GM18517 (cell line): Measurements from ENCODE around the gene S100A4.
"Not testable (repeated sequence)": the region's sequence is repeated elsewhere in the genome, so short reads cannot be mapped to it uniquely, and the experiment has no call there.

Experiments
- ATAC-seq: cut with Tn5 transposase; IDR thresholded peaks from one replicate; pipeline ENCODE4 v1.9.1; 2021; ENCODE audit warnings: mild to moderate bottlenecking, moderate library complexity; ENCODE audit not compliant: unreplicated experiment

S100A4 gene

DNA sequence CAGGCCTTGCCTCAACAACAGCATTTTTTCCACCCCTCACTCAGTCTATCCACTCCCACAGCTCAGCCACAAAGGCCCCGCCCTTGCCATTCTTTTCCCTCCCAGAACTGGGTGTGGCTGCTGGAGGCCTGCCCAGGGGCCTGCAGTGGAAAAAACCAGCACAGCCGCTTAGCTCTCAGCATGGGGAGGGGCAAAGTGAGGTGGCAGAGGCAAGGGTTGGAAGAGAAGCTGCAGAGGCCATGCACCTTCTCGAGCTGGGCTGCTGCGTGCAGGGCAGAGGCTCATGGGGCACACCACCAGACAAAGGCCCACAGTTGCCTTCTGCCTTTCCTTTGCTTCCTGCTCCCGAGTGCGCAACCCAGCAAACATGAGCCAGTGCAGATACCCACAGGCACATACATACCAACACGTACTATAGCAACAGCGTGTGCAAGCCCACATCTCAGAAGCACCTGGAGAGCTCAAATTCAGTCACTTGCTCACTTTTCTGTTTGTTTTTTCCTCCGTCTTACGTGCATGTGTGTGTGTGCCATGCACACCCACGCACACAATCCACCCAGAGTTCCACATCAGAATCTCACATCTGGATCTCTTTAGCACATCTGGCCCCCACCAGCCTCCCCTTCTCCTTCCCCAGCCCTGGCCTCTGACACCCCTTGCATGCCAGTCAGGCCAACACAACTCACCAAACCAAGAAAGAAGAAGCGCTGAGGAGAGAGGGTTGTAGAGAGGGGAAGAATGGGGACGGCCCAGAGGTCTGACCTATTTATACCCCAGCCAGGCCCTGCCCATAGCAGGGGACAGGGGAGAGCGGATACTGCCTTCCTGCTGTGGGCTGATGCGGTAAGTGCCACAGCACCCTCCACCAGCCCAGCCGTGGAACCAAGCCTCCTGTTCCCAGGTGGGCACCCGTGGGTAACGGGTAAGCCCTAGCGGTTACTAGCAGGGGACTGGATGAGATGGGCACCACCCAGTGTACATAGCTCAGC, at the start of gene S100A4:
TSS of gene S100A4 (minus strand) at position 740 of the 989 bp plus-strand sequence. CDS start 1,012 bp downstream, outside the sequence.
- ATAC-seq, result peak; percentile 67

DNA sequence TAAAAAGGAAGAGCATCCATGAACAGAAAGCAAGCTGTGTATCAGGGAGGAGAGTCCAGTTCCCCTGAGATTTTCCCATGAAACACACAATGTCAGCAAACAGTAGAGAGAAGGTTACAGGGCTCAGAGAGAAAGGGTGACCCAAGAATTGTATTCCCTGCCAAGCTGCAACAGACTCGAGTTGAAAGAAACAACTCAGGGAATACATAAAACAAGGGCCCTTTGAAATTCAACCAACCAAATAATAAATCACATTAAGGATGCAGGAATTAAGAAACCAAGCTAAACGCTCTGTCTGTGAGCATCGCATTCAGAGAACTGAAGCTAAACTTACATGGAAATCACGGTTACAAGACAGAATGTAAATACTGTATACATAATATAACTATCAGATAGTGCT, 47.1 kb upstream of the S100A4 start:
- no peak for ATAC-seq

DNA sequence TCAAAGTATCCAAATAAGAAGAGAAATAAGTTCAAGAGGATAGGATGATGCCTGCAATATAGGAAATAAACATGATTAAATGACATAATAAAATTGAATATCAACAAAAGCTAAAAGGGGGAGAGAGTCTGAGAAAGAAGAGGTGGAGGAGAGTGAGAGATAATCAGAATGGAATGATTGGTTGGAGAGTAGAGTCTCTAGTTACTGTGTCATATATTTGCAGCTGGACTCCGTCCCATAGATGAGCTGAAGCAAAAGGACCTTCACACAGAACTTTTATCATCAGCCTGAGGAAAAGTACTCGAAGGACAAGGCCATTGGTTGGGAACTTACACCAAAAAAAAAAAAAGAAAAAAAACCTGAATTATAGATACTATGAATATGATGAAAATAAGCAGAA, 42.9 kb upstream of the S100A4 start:
- ATAC-seq, result no peak

DNA sequence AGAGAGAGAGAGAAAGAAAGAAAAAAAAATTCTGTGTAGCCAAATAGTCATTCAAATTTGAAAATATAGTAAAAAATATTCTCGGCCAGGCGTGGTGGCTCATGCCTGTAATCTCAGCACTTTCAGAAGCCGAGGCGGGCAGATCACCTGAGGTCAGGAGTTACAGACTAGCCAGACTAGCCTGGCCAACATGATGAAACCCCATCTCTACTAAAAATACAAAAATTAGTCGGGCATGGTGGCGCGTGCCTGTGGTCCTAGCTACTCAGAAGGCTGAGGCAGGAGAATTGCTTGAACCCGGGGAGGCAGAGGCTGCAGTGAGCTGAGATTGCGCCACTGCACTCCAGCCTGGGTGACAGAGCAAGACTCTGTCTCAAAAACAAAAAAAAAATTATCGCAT, 42.4 kb upstream of the S100A4 start:
- ATAC-seq, result not testable (repeated sequence)

DNA sequence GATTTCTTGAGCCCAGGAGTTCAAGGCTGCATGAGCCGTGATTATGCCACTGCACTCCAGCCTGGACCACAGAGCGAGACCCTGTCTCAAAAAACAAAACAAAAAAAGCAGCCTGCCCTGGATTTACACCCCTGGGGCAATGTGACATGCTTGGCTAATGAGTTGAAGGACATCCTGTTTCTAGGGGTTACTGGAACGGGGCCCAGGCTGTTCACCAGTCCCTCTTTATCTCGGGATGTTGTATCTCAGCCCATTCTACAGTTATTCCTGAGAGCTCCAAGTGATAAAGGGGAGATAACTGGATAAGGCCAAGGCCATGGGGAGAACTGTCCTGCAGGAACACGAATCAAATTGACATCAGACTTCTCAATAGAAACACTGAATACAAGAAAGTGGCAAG, 41.7 kb upstream of the S100A4 start:
- ATAC-seq, result no peak

DNA sequence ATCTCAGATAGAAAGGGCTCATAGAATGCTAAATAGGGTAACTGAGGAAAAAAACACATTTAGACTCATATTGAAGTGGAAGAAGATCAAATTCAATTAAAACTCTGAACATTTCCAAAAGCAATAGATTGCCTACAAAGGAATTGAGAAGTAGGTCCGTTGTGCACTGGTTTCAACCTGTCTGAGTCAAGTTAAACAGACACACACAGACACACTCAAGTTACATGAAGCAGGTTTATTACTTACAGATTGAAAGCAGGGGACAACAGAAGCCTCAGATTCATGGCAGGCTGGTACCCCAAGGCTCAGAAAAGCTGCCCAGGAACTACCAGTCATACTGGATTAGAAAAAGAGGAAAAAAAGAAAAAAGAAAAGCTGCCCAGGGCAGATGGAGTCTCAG, 40.7 kb upstream of the S100A4 start:
- no peak for ATAC-seq

DNA sequence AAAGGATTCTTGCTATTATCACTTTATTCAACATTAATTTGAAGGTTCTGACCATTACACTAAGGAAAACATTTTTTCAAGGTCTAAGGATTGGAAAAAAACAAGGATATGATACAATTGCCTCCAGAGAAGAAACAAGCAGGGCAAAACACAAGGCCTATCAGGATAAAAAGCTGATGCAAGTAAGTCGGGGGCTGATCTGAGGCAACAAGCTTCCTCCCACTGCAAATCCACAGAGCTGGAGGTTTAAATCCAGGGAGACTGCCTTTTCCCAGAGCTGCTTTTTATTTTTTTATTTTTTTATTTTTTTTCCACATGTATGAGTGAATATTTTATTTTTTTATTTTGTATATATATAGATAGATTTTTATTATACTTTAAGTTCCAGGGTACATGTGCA, 39.4 kb upstream of the S100A4 start:
- no peak for ATAC-seq

DNA sequence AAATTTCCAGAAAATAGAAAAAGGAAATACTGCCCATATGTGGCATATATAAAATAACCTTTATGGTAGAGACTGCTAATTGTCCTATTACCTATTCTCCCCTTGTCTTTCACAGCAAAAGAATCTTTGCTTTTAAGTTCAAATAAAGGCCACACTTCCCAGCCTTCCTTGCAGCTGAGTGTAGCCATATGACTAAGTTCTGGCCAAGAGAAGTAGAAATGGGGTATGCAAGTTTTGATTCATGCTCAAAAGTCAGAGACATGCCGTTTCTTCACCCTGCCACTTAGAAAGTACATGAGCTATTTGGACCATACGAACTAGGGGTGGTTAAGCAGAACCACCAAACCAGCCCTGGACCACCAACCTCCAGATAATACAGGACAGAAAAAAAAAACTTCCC, 38.4 kb upstream of the S100A4 start:
- no peak for ATAC-seq

DNA sequence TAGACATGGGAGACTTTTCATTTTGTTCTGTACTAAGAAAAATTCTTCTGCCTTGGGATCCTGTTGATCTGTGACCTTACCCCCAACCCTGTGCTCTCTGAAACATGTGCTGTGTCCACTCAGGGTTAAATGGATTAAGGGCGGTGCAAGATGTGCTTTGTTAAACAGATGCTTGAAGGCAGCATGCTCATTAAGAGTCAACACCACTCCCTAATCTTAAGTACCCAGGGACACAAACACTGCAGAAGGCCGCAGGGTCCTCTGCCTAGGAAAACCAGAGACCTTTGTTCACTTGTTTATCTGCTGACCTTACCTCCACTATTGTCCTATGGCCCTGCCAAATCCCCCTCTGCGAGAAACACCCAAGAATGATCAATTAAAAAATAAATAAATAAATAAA, 37.9 kb upstream of the S100A4 start:
- ATAC-seq, result not testable (repeated sequence)

DNA sequence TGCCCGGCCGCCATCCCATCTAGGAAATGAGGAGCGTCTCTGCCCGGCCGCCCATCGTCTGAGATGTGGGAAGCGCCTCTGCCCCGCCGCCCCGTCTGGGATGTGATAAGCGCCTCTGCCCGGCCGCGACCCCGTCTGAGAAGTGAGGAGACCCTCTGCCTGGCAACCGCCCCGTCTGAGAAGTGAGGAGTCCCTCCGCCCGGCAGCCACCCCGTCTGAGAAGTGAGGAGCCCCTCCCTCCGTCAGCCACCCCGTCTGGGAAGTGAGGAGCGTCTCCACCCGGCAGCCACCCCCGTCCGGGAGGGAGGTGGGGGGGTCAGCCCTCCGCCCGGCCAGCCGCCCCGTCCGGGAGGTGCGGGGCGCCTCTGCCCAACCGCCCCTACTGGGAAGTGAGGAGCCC, 37.2 kb upstream of the S100A4 start:
- not testable (repeated sequence) for ATAC-seq

DNA sequence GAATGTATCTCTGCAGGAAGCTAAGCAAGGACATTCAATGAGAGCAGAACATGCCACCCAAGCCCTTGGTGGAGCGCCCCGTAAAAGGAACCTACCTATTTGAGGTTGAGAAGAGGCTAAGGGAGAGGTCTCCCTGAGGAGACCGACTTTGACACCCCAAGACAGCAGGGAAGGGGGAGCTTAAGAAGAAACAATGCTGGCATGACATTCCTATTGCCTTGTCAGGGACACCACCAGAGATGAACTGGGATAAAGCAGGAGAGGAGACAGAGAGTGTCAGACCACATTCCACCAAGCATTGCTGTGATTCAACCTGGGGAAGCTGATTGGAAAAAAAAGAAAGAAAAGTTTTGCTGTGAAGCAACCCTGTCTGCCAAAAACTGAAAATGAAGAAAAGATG, 33.3 kb upstream of the S100A4 start:
- ATAC-seq, result no peak

DNA sequence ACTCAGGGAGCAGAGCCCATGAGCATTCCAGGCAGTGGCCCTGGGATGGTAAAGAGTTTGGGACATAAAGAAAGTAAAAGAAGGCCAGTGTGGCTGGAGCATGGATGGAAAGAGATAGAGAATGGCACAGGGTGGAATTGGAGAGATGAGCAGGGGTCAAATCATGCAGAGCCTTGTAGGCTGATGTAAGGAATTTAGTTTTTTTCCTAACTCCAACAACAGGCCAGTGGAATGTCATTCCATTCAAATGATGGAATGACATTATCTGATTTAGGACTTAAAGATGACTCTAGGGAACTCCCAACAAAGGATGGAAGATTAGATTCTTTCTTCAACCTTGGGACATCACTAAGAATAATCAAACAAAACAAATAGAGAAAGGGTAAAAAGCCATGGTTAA, 32.9 kb upstream of the S100A4 start:
- ATAC-seq, result no peak

DNA sequence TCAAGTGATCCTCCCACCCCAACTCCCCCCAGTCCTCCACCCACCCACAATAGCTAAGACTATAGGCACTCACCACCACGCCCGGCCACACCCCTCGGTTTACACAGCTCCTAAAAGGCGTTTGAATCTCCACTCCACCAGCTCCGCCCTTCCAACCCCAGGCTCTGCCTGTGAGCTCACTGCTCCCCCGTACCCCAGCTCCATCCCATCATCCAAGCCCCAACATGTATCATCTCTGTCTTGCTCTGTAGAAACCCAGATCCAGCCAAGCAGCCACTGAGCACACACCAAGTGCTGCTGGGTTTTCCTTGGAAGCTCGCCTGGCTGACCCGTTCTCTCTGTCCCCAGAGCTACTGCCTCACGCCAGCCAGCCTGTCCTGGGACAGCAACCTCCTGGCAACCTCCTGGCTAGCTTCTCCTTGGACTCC, 32.0 kb upstream of the S100A4 start:
- ATAC-seq, result no peak

DNA sequence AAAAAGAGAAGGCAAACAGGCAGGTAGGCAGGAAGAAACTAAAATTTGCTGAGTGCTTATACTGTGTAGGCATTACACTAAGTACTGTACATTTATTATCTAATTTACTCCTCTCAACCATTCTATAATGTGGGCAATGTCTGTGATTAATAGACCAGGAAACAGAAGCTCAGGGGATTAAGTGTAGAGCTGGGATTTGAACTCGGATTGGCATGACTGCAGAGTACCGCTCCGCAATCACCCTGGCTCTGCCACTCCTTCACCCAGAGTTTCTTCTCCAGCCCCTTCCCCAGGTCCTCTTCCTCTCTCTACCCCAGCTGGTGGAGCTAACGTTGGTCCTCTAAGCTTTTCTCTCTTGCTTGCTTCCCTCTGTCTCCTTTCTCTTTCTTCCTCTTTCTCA, 31.5 kb upstream of the S100A4 start:
- no peak for ATAC-seq

DNA sequence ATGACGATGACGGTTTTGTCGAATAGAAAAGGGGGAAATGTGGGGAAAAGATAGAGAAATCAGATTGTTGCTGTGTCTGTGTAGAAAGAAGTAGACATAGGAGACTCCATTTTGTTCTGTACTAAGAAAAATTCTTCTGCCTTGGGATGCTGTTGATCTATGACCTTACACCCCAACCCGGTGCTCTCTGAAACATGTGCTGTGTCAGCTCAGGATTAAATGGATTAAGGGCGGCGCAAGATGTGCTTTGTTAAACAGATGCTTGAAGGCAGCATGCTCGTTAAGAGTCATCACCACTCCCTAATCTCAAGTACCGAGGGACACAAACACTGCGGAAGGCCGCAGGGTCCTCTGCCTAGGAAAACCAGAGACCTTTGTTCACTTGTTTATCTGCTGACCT, 29.9 kb upstream of the S100A4 start:
- ATAC-seq, result not testable (repeated sequence)

DNA sequence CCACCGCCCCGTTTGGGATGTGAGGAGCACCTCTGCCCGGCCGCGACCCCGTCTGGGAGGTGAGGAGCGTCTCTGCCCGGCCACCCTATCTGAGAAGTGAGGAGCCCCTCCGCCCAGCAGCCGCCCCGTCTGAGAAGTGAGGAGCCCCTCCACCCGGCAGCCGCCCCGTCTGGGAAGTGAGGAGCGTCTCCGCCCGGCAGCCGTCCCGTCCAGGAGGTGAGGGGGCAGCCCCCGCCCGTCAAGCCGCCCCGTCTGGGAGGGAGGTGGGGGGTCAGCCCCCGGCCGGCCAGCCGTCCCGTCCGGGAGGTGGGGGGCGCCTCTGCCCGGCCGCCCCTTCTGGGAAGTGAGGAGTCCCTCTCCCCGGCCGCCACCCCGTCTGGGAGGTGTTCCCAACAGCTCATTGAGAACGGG, 29.5 kb upstream of the S100A4 start:
- not testable (repeated sequence) for ATAC-seq

DNA sequence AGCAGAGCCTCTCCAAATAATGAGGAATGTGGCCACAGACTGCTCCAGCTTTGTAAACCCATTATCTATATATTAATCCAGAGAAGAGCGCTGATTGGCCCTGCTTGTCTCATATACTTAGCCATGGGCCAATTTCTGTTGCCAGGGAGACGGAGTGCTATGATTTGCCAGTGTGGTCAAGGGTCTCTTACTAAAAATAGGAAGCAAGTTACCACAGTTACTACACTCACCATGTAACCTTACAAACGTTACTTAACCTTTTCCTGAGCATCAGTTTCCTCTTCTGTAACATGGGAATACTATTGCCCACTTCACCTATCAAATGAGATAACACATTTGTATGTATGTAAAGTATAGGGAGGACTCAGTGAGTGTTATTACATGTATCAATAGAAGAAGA, 27.7 kb upstream of the S100A4 start:
- ATAC-seq, result no peak

DNA sequence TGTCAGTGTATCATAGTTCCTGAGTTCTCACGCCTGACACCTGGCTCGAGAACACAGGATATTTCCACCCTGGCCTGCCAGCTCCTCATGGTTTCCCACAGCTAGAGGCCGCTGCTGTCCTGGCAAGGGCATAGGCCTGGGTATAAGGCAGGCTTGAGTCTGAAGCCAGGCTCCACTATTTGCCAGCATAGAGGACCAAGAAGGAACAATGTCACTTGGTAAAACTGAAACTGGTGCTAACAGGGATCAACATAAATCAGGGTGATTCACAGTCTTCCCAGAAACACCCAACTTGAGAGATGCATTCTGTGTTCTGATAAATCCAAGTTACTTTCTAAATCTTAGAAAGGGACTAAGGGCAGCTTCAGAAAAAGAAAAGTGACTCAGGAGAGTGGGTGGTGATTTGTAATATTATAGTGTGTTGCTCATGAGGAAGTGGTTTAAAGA, 27.0 kb upstream of the S100A4 start:
- ATAC-seq, result no peak

DNA sequence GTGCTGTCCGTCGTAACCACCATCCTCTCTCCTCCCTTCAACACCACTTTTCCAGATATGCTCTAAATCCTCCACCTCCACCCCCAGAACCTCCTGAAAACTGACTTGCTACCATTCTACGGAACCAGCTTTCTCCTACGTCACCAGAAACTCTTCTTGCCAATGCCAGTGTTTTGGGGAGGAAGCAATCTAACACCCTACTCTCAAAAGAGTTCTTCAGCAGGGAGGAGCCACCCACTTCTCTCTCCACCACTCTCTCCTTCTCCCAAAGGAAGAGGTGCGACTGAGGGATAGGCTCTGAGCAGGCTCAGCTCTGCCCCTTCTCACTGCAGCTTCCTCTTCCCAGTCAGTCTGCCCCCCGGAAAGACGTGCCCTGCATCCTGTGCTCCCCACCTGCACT, 26.1 kb upstream of the S100A4 start:
- ATAC-seq, result no peak

DNA sequence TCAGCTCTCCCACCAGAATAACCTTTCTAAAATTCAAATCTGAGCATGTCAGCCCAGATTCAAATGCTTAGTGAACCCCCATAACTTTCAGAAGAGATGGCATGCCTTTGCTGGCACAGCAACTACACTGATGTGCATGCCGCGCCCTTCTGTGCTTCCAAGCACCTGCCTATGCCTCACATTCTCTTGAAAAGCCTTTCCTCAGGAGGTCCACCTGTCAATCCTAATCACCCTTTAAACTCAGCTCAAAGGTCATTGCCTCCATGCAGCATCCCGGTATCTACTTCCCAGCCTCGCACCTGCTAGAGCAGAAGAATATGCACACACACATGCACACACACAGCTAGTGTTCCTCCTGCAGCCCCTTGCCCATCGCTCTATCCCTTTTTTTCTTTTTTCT, 25.3 kb upstream of the S100A4 start:
- no peak for ATAC-seq

DNA sequence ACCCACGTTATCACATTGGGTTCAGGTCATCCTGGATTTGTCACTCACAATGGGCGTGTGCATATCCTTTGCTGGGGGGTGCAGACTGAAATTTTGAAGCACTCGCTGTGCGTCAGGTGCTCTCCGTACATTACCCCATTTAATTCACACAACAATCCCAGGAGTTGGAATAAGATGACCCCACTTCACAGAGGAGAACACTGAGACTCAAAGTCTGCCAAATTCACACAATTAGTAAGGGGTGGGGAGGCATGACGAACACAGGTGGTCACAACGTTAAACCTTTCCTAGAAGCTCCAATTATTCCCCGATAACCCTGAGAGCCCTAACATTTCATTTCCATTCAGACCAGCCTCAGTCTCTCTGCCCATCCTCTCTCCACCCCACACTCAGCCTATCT, 23.9 kb upstream of the S100A4 start:
- ATAC-seq, result no peak

DNA sequence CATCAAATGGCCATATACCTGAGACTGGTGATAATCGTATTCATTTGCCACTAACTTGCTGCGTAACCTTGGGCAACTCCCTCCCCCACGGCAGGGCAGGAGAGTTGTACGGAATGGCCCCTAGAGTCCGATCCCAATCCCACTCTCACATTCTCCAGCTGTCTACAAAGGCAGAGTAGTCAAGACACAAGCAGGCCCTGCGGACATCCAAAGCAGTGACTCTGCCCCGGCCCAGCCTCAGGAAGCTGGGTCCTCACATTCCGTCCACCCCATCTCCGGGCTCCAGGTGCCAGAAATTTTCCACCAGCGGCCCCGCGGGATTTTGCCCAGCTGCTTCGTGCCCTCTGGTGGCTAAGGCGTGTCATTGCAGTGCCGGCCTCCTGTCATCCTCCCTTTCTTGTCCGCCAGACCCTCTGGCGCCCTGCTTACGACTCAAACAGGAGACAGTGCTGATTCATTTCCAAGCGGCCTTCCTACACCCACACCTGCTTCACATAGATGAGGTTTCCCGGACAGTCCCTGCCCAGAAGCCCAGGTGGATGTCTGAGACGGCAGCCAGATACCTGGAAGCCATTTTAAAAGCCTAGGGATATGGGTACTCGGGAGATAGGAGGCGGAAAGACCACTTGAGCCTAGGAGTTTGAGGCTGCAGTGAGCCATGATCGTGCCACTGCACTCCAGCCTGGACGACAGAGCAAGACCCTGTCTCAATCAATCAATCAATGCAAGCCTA, 22.9 kb upstream of the S100A4 start:
- no peak for ATAC-seq
